Right hindlimb (tissue), 1 donor: ENCODE results near the gene GAPDHS.

ENCODE experiments used
- DNase-seq: peaks from one replicate; pipeline ENCODE4 v3.0.0-alpha.2; 2018

GAPDHS gene

GRCh38 chr19:35558400-35559280 is 25.4 kb downstream of the GAPDHS start:
- no peak for DNase-seq

- no peak for DNase-seq
Observed at GRCh38 chr19:35559281-35559659, 26.0 kb downstream of the GAPDHS start.

GRCh38 chr19:35559781-35560180 is 26.5 kb downstream of the GAPDHS start:
- no peak for DNase-seq

GRCh38 chr19:35560271-35560670 is 27.0 kb downstream of the GAPDHS start:
- no peak for DNase-seq

- no peak for DNase-seq
Observed at GRCh38 chr19:35560677-35561076, 27.4 kb downstream of the GAPDHS start.

GRCh38 chr19:35561436-35561835 is 28.2 kb downstream of the GAPDHS start:
- DNase-seq: no peak

GRCh38 chr19:35562336-35562735 is 29.1 kb downstream of the GAPDHS start:
- DNase-seq: no peak

GRCh38 chr19:35562776-35563175 is 29.5 kb downstream of the GAPDHS start:
- DNase-seq: no peak

GRCh38 chr19:35563207-35563829 is 30.1 kb downstream of the GAPDHS start, which contains the start of gene ATP4A:
TSS of gene ATP4A (minus strand) at chr19:35563658. CDS start at chr19:35563629, 29 bp downstream.
- DNase-seq: no peak

GRCh38 chr19:35565016-35565856 is 32.0 kb downstream of the GAPDHS start:
- DNase-seq: no peak

GRCh38 chr19:35566738-35567137 is 33.5 kb downstream of the GAPDHS start:
- no peak for DNase-seq

- no peak for DNase-seq
Observed at GRCh38 chr19:35569281-35569781, 36.1 kb downstream of the GAPDHS start.

GRCh38 chr19:35571406-35571965 is 38.2 kb downstream of the GAPDHS start:
- DNase-seq: no peak

- DNase-seq: no peak
Observed at GRCh38 chr19:35577918-35578317, 44.7 kb downstream of the GAPDHS start.

GRCh38 chr19:35578707-35579106 is 45.5 kb downstream of the GAPDHS start:
- no peak for DNase-seq

GRCh38 chr19:35582760-35583159 is 49.5 kb downstream of the GAPDHS start:
- DNase-seq: no peak

- no peak for DNase-seq
Observed at GRCh38 chr19:35585848-35586247, 52.6 kb downstream of the GAPDHS start, which contains the start of gene PMIS2. TSS of gene PMIS2 (plus strand) at chr19:35586173. CDS start at chr19:35586260, 87 bp downstream.

GRCh38 chr19:35587321-35587720 is 54.1 kb downstream of the GAPDHS start:
- no peak for DNase-seq

- no peak for DNase-seq
Observed at GRCh38 chr19:35590875-35591274, 57.6 kb downstream of the GAPDHS start.

GRCh38 chr19:35592226-35592625 is 59.0 kb downstream of the GAPDHS start:
- DNase-seq: no peak
